KMS-11 (cell line): ENCODE results near the gene MRPS25.

Experiments
- H2AFZ ChIP-seq: fragments of 200-600 bp; sonication (generic); 2 replicates; pipeline ENCODE4 v1.6.1; 2016; ENCODE audit warnings: antibody characterized with exemption, mixed run types, low read depth
- H3K27ac ChIP-seq: fragments of 200-600 bp; sonication (generic); 2 replicates; pipeline ENCODE4 v1.6.1; 2016; ENCODE audit warnings: mild to moderate bottlenecking, mixed run types
- H3K27me3 ChIP-seq: fragments of 200-600 bp; sonication (generic); 2 replicates; pipeline ENCODE4 v1.6.1; 2017; ENCODE audit warnings: mild to moderate bottlenecking, low read depth, mixed run types, moderate library complexity; ENCODE audit not compliant: insufficient read depth
- H3K36me3 ChIP-seq: fragments of 200-600 bp; sonication (generic); 2 replicates; pipeline ENCODE4 v1.6.1; 2017; ENCODE audit warnings: mild to moderate bottlenecking, mixed run types; ENCODE audit not compliant: insufficient read depth
- H3K4me1 ChIP-seq: fragments of 200-600 bp; sonication (generic); 2 replicates; pipeline ENCODE4 v1.6.1; 2016; ENCODE audit warnings: mild to moderate bottlenecking, low read depth, mixed run types; ENCODE audit not compliant: poor library complexity, severe bottlenecking
- H3K4me2 ChIP-seq: fragments of 200-600 bp; sonication (generic); 2 replicates; pipeline ENCODE4 v1.7.0; 2016; ENCODE audit warnings: mild to moderate bottlenecking, mixed run types
- H3K4me3 ChIP-seq: fragments of 200-600 bp; sonication (generic); IDR thresholded peaks from 2 replicates; pipeline ENCODE4 v1.6.1; 2017; ENCODE audit warnings: low read depth, low read length, mixed read lengths; ENCODE audit not compliant: insufficient read depth
- H3K79me2 ChIP-seq: fragments of 200-600 bp; sonication (generic); 2 replicates; pipeline ENCODE4 v1.6.1; 2016; ENCODE audit warnings: low read depth, mixed run types; ENCODE audit not compliant: insufficient read depth
- H3K9ac ChIP-seq: fragments of 200-600 bp; sonication (generic); 2 replicates; pipeline ENCODE4 v1.6.1; 2016; ENCODE audit warnings: mild to moderate bottlenecking, mixed run types
- H4K20me1 ChIP-seq: fragments of 200-600 bp; sonication (generic); 2 replicates; pipeline ENCODE4 v1.6.1; 2016; ENCODE audit warnings: mild to moderate bottlenecking, mixed run types; ENCODE audit not compliant: insufficient read depth
- CTCF ChIP-seq: fragments of 200-600 bp; sonication (generic); conservative IDR thresholded peaks from 2 replicates; pipeline ENCODE4 v1.6.1; 2017; ENCODE audit warnings: low read depth, mild to moderate bottlenecking, antibody characterized with exemption, low read length, moderate library complexity, mixed read lengths

Gene MRPS25

GRCh38 chr3:15040844-15041243, 24.3 kb downstream of the MRPS25 start:
- H3K4me2 ChIP-seq: no peak overlapping the region
- H3K4me3 ChIP-seq: no peak overlapping the region
- H3K79me2 ChIP-seq: no peaks in the 10 kb centered on the region
- H2AFZ ChIP-seq: no peak overlapping the region
- H3K27ac ChIP-seq: no peak overlapping the region
- TF ChIP-seq CTCF: no peak
- no peaks in the 10 kb centered on the region for H4K20me1 ChIP-seq
- no peaks in the 10 kb centered on the region; the same call in 1 of the 2 replicates for H3K36me3 ChIP-seq
- no peak overlapping the region for H3K9ac ChIP-seq
- H3K4me1 ChIP-seq: peaks cover 16% of the 10 kb centered on the region
- H3K27me3 ChIP-seq: no peaks in the 10 kb centered on the region

GRCh38 chr3:15038306-15038705, 26.8 kb downstream of the MRPS25 start:
- Histone ChIP-seq H3K36me3 (no peaks in the 10 kb centered on the region; the same call in 1 of the 2 replicates), H3K27ac (no peak overlapping the region), H3K9ac (no peak overlapping the region)

GRCh38 chr3:15033103-15033502, 32.0 kb downstream of the MRPS25 start:
- Histone ChIP-seq H3K27ac (no peak overlapping the region), H3K4me1 (no peaks in the 10 kb centered on the region), H3K79me2 (no peaks in the 10 kb centered on the region), H3K36me3 (no peaks in the 10 kb centered on the region), H2AFZ (no peak overlapping the region), H3K27me3 (no peaks in the 10 kb centered on the region), H4K20me1 (no peaks in the 10 kb centered on the region), H3K4me3 (no peak overlapping the region), H3K4me2 (no peak overlapping the region), H3K9ac (no peak overlapping the region)
- TF ChIP-seq CTCF: no peak

More at GRCh38 chr3:15038306-15038705, 26.8 kb downstream of the MRPS25 start:
- Histone ChIP-seq H3K27me3 (no peaks in the 10 kb centered on the region), H3K4me2 (no peak overlapping the region), H3K4me3 (no peak overlapping the region), H3K4me1 (no peaks in the 10 kb centered on the region), H2AFZ (no peak overlapping the region), H3K79me2 (no peaks in the 10 kb centered on the region), H4K20me1 (no peaks in the 10 kb centered on the region)
- no peak for TF ChIP-seq CTCF

- Histone ChIP-seq H3K4me1 (no peaks in the 10 kb centered on the region), H3K27ac (no peak overlapping the region), H4K20me1 (no peaks in the 10 kb centered on the region), H2AFZ (no peak overlapping the region), H3K9ac (no peak overlapping the region), H3K27me3 (no peaks in the 10 kb centered on the region), H3K36me3 (no peaks in the 10 kb centered on the region), H3K4me2 (no peak overlapping the region), H3K4me3 (no peak overlapping the region), H3K79me2 (no peaks in the 10 kb centered on the region)
- no peak for TF ChIP-seq CTCF
These were observed 32.5 kb downstream of the MRPS25 start for GRCh38 chr3:15032650-15033049.
